Amniotic epithelial cell (primary cell): Measurements from ENCODE around the gene LLCFC1.
"Not testable (repeated sequence)": the region's sequence is repeated elsewhere in the genome, so short reads cannot be mapped to it uniquely, and the experiment has no call there.

Source experiments
- DNase-seq: peaks from one replicate; pipeline ENCODE4 v3.0.0-alpha.2; 2010; ENCODE audit warnings: low read depth

Gene LLCFC1

DNA sequence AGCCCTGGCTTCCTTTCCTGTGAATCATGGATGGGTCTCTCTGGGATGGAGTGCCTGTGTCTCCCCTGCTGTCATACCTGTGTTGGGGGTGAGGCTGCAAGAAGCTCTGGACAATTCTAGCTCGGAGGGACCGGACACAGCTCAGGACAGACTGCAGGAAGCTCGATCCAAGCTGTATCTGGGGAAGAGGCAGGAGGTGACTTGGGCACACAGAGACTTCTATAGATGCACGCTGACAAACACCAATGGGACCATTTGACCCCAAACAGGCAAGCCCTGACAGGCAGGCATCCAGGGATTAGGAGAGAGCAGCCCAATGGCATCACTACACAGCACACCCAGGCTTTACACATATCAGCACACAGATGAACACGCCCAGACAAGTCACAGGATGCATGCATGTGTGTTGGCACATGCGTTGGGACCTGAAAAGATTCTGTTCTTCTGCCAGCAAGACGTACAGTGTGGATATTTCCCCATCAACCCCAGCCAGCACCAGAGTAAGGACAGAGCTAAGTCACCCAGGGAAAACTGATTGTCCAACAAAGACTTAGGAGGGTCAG, 4.5 kb downstream of the LLCFC1 start:
- no peak for DNase-seq

DNA sequence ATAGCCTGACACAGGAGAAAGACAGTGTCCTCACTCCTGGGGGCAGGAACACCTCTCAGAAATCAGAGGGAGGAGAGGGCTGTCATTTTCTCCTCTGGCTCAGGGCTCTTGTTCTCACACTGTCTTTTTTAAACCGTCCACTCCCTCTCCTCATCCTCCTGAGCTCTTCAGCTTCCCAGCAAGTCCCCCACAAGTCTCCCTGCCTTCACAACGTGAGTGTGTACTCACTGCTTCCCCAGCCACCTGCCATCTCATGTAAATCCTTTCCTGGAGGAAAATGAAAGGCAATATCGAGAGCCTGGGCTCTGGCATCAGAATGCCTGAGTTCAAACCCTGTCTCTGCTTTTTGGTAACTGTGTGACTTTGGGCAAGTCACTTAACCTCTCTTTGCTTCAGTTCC, 5.7 kb downstream of the LLCFC1 start:
- no peak for DNase-seq

- DNase-seq: no peak
These were observed 9.3 kb downstream of the LLCFC1 start for GRCh38 chr7:142948603-142949002.

DNA sequence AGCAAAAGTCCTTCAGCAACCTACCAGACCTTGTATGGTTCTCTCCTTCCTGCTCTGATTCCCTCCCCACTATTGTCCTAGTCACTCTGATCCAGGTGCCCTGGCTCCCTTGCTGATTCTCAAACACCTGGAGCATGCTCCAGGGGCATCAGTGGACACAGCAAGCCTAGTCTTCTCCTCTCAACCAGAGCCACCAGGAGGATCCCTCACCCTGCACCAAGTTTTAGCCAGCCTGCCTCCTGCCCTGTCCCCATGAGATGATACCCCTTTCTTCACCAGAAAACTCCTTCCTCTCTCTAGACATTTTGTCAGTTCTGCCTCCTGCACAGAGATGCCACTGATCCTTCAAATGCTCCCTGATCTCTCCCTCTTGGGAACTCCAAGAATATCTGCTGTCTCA, 11.0 kb downstream of the LLCFC1 start:
- no peak for DNase-seq

GRCh38 chr7:142954680-142955268, 15.5 kb downstream of the LLCFC1 start:
- DNase-seq: no peak

DNA sequence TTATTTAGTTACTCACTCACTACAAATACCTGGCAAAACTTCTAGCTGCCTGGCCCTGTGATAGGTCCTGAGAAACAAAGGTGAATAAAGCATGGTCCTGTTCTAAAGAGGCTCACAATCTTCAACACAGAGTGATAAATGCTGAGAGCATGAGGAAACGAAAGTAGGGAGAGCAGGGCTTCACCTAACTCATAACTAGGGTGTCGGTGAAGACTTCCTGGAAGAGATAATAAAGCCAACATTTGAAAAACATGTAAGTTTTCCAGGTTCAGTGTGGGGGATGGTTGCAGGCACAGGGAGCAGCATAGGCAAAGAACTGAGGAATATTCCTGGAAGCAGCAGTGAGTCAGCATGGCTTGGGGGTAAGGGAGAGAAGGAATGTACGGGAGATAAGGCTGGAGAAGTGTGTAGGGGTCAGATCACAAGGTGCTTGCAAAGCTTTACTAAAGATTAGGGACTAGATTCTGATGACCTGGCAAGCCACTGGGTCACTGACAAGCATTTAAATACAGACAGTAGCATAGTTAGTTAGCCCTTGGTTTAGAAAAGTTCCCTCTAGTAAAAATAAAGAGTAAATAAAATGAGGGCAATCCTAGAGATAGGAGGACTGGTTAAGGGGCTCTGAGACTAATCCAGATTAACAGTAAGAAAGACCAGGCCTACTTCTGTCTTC, 17.8 kb downstream of the LLCFC1 start:
- peak; percentile 87 for DNase-seq

DNA sequence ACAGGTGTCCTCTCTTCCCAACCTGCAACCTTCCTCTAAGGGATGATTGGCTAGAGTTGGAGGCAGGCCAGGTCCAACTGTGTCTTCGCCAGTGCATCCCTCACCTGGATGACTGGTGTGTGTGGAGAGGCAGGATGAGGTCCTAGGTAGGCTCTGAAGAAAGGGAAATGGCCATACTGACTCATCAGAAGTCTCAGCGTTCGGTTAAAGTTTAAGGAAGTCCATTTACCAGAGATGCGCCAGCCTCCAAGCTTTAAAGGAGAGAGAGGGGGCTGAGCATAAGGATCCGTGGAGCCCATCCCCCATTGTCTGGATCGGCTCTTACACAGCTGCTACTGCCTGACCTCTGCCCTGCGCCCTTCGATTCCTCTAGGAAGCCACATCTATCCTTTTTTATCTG, 18.4 kb downstream of the LLCFC1 start:
- no peak for DNase-seq

DNA sequence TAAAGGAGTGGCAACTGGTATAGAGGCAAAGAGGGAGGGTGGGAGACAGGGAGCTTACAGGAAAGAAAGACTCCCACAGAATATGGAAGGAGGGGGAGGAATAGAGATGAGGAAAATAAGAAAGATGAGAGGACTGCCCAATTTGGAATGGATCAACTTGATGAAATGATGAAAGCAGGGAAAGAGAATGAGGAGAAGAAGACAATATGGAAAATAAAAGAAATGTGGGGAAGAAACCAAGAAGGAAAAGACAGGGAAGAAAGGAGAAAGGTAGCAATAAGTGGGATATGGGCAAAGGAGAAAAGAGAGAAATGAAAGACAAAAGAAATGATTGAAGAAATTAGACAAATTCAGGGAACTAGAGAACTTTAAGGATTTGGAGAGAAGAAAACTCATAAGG, 19.9 kb downstream of the LLCFC1 start:
- no peak for DNase-seq

DNA sequence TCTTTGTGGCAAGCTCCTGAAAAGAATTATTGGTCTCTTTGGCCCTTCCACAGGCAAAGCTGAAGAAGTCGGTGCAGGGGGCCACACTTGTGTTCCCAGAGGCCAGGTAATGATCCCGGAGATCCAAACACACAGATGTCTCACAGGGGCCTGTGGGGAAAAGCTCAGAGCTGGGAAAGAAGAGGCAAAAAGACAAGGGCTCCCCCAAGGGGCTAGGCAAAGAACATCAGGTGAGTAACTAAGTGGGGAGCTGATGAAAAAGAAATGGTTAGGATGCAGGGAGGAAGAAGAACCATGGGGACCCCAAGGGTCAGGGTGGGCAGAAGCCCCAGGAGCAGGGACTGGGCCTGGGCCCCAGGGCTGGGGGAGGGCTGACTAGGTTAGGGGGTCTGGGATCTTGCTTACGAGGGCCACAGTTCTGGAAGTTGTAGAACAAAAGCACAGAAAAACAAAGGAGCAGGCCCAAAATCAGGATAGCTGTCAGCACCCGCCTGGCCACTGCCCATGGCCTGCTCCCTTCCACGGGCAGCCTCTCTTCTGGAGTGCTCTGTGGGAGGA, 21.8 kb downstream of the LLCFC1 start:
- no peak for DNase-seq

DNA sequence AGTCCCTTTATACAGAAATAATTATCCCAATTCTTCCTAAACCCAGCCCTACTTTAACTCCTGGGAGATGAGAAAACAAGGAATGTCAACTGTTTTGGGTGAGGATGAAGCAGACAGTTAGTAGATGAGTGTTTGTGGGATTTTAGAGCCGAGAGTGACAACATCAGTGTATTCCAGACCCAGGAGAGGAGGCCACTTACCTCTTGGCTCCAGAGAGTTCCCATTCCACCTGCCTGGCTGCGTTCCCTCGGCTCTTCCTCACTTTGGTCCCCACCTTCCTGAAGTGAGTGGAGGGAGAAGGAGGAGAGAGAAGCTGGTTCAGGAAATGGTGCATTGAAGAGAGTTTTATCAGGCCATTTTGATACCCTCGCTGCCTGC, 22.3 kb downstream of the LLCFC1 start:
- DNase-seq: no peak

DNA sequence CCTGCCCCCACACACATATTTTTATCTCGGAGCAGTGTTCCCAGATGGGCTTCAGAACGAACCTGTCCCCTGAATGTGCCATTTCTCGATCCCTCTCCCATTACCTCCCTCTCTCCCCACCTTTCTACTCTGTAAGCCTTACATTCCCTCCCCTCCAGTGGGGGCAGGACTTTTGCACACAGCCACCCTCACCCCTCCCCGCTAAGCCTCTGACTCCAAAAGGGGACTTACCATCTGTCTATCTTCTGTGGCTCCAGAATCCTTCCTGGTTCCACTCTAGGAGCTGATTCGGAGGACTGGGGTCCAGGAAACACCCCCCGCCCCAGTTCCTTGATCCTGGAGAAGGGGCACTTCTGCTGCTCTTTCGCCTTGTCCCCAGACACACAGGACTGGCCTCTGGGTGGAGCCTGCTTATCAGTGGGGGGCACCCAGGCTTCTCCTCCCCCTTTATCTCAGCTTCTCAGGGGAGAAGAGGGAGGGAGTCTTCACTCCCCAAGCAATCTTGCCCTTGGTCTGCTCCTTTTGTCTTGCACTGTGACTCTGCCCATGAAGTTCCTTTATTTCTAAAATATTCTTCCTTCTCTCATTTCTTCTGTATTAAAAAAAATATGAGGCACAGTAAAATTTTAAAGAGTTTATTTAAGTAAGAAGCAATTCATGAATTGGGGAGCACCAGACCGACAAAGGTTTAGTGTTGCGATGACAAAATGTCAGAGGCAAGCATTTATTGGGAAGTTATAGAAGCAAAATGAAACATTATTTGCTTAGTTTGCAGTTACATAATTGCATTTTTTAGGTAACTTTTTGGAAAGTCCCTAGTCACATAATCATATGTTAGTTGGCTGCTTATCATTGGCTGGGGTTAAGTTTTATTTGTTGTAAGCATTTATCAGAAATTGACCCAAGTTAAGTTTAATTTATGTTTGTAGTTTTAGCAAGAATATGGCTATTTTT, 23.0 kb downstream of the LLCFC1 start, which contains the start of gene KEL:
Gene KEL, minus strand, starts transcription at position 391 of the 954 bp plus-strand sequence. Its CDS starts 157 bp downstream, at position 234.
- DNase-seq: no peak

GRCh38 chr7:142962991-142963390, 23.7 kb downstream of the LLCFC1 start:
- no peak for DNase-seq

DNA sequence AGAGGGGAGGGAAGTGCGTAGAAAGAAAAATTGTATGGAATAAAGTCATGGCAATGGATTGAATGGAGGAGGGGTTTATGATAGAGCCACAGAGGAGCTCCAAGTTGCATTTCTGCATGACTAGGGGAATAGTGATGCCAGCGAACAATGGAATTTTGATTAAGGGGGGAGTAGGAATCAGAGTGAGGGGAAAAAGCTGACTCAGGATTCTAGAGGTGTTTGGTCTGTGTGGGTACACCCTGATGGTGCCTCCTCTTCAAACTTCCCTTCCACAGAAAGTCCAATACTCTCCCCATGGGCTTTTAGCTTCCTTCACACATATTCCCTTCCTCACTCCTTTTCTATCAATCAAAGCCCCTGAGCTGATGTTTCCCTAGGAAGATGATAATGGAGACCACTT, 24.7 kb downstream of the LLCFC1 start:
- no peak for DNase-seq

DNA sequence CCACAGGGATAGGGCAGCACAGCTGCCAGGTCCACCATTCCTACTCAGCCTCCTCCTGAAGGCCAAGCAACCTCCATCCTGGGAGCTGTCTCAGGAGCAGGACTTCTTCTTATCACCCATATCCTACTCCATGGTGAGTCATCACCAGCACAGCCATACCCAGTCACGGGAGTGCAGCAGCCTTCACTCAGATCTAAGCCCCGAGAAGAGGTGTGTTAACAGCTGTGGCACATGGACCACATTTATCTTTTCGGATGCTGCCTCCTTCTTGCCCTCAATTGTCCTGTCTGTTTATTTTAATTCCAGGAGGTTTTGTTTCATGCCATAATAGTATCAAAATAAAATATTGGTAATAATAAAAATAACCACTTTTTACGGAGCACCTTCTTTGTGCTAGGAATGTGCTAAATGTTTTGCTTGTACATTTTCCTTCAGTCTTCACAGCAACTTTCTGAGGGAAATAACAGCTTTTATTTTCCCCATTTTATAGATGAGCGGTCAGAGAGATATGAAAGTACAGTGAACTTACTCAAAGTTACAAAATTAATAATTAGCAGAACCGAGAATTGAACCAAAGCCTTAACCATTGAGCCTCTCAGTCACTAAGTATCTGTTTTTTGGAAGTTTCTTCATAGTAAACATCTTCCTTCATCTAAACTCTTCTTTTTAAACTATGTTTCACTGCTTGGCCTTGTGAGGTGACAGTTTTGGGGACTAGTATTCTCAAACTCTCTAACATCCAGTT, 25.4 kb downstream of the LLCFC1 start:
- peak; percentile 27 for DNase-seq

- DNase-seq: no peak
These were observed 28.9 kb downstream of the LLCFC1 start for GRCh38 chr7:142968229-142968628.

- DNase-seq: no peak
These were observed 29.9 kb downstream of the LLCFC1 start for GRCh38 chr7:142969183-142969582.

DNA sequence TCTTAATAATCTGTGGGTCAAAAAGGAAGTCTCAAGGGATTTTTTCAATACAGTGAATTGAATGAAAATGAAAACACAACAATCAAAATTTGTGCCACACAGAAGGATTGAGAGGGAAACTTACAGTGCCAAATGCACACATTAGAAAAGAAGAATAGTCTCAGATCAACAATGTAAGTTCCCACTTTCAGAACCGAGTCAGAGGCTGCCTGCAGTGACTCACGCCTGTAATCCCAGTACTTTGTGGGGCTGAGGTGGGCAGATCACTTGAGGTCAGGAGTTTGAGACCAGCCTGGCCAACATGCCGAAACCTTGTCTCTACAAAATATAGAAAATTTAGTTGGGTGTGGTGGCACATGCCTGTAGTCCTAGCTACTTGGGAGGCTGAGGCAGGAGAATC, 35.3 kb downstream of the LLCFC1 start:
- DNase-seq: no peak

DNA sequence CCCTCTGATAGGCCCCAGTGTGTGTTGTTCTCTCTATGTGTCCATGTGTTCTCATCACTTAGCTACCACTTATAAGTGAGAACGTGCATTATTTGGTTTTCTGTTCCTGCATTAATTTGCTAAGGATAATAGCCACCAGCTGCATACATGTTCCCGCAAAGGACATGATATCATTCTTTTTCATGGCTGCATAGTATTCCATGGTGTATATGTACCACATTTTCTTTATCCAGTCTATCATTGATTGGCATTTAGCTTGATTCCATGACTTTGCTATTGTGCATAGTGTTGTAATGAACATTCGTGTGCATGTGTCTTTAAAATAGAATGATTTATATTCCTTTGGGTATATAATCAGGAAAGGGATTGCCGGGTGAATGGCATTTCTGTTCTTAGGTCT, 39.1 kb downstream of the LLCFC1 start:
- not testable (repeated sequence) for DNase-seq

DNA sequence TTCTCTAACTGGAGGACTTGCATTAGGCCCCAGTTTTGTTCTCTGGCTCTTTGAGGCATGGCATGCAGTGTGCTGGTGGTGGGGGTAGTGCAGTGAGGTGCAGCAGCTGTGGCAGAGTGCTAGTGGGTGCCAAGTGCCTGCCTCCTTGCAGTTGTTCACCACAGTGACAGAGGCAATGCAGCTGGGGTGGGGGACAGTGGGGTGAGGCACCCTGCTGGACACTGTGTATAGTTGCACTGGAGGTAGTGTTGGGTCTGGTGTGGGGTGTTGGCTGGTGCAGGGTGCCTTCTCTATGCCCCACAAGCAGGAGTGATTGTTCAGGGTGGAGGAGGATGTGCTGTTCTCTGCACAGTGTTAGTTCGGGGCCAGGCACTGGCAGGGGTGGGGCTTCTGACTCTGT, 44.5 kb downstream of the LLCFC1 start:
- DNase-seq: no peak

GRCh38 chr7:142984297-142984696, 45.0 kb downstream of the LLCFC1 start:
- no peak for DNase-seq
